Measurements from ENCODE around the gene OTUD7B.

Gene OTUD7B

GRCh38 chr1:149896575-149896974 is 114.0 kb downstream of the OTUD7B start:
- Histone ChIP-seq H3K9me2 (ENCODE audit: low read depth, low read length) (no peaks in the 10 kb centered on the region), H3K79me2 (ENCODE audit: insufficient read depth, low read length) (no peaks in the 10 kb centered on the region), H3F3A (ENCODE audit: insufficient read depth, low read length) (no peaks in the 10 kb centered on the region), H3K27me3 (ENCODE audit: insufficient read depth, low read length) (no peaks in the 10 kb centered on the region), H3K36me3 (ENCODE audit: insufficient read depth, low read length) (no peaks in the 10 kb centered on the region; the same call in 1 of the 2 replicates), H4K20me1 (ENCODE audit: insufficient read depth, low read length) (no peaks in the 10 kb centered on the region), H3K4me3 (ENCODE audit: low read depth, low read length, poor library complexity, severe bottlenecking) (no peak overlapping the region), H3K4me2 (ENCODE audit: low read length) (no peak overlapping the region), H3K9me3 (ENCODE audit: low read length) (no peaks in the 10 kb centered on the region), H3K27ac (ENCODE audit: low read depth, low read length, poor library complexity, severe bottlenecking) (no peak overlapping the region), H2AFZ (ENCODE audit: low read length) (no peak overlapping the region), H3K9ac (ENCODE audit: low read length) (no peak overlapping the region), H3K4me1 (ENCODE audit: insufficient read depth, low read length, severe bottlenecking) (peaks cover 12% of the 10 kb centered on the region)
- TF ChIP-seq EZH2 (IDR thresholded peaks at IDR 0.05; ENCODE audit: borderline replicate concordance, low read length) (no peak), CTCF (IDR thresholded peaks at IDR 0.05; ENCODE audit: low read length) (no peak)

GRCh38 chr1:149888999-149889289 is 121.6 kb downstream of the OTUD7B start:
- no peaks in the 10 kb centered on the region for H3K9me3 ChIP-seq (ENCODE audit: low read length)
- H4K20me1 ChIP-seq (ENCODE audit: insufficient read depth, low read length): no peaks in the 10 kb centered on the region
- no peaks in the 10 kb centered on the region for H3K79me2 ChIP-seq (ENCODE audit: insufficient read depth, low read length)
- H3K36me3 ChIP-seq (ENCODE audit: insufficient read depth, low read length): no peaks in the 10 kb centered on the region
- no peaks in the 10 kb centered on the region for H3K9me2 ChIP-seq (ENCODE audit: low read depth, low read length)
- peak overlapping the region; percentile 66 for H3K9ac ChIP-seq (ENCODE audit: low read length)
- peak overlapping the region; percentile 99 for H3K27ac ChIP-seq (ENCODE audit: low read depth, low read length, poor library complexity, severe bottlenecking)
- H2AFZ ChIP-seq (ENCODE audit: low read length): no peak overlapping the region; the same call in 1 of the 2 replicates
- H3F3A ChIP-seq (ENCODE audit: insufficient read depth, low read length): peaks cover 8% of the 10 kb centered on the region
- peak overlapping the region; percentile 54 for H3K4me3 ChIP-seq (ENCODE audit: low read depth, low read length, poor library complexity, severe bottlenecking)
- peaks cover 26% of the 10 kb centered on the region for H3K4me1 ChIP-seq (ENCODE audit: insufficient read depth, low read length, severe bottlenecking)
- no peak for TF ChIP-seq EZH2 (IDR thresholded peaks at IDR 0.05; ENCODE audit: borderline replicate concordance, low read length)
- no peak for TF ChIP-seq CTCF (IDR thresholded peaks at IDR 0.05; ENCODE audit: low read length)
- H3K27me3 ChIP-seq (ENCODE audit: insufficient read depth, low read length): no peaks in the 10 kb centered on the region
- peak overlapping the region; percentile 67 for H3K4me2 ChIP-seq (ENCODE audit: low read length)

- TF ChIP-seq EZH2 (IDR thresholded peaks at IDR 0.05; ENCODE audit: borderline replicate concordance, low read length) (no peak), CTCF (IDR thresholded peaks at IDR 0.05; ENCODE audit: low read length) (peak; percentile 71)
- H3K36me3 ChIP-seq (ENCODE audit: insufficient read depth, low read length): no peaks in the 10 kb centered on the region
- H3K4me3 ChIP-seq (ENCODE audit: low read depth, low read length, poor library complexity, severe bottlenecking): peak overlapping the region; percentile 54
- peak overlapping the region; percentile 99 for H3K27ac ChIP-seq (ENCODE audit: low read depth, low read length, poor library complexity, severe bottlenecking)
- H2AFZ ChIP-seq (ENCODE audit: low read length): no peak overlapping the region; the same call in 1 of the 2 replicates
- H3K27me3 ChIP-seq (ENCODE audit: insufficient read depth, low read length): no peaks in the 10 kb centered on the region
- H3K9ac ChIP-seq (ENCODE audit: low read length): peak overlapping the region; percentile 66
- peaks cover 8% of the 10 kb centered on the region for H3F3A ChIP-seq (ENCODE audit: insufficient read depth, low read length)
- no peaks in the 10 kb centered on the region for H3K9me2 ChIP-seq (ENCODE audit: low read depth, low read length)
- no peaks in the 10 kb centered on the region for H4K20me1 ChIP-seq (ENCODE audit: insufficient read depth, low read length)
- no peaks in the 10 kb centered on the region for H3K79me2 ChIP-seq (ENCODE audit: insufficient read depth, low read length)
- H3K4me2 ChIP-seq (ENCODE audit: low read length): peak overlapping the region; percentile 67
- H3K9me3 ChIP-seq (ENCODE audit: low read length): no peaks in the 10 kb centered on the region
- peaks cover 31% of the 10 kb centered on the region for H3K4me1 ChIP-seq (ENCODE audit: insufficient read depth, low read length, severe bottlenecking)
These were observed 122.1 kb downstream of the OTUD7B start for GRCh38 chr1:149888247-149888998.
